HepG2 (cell line): ENCODE data around the gene BCAP29. TPM values are rescaled to one million over a fixed set of nuclear protein-coding genes. Genes with fewer than 3 reads are reported as not detected.

Experiments
- EED ChIP-seq: sonication (generic); formaldehyde crosslinking; IDR thresholded peaks from 2 replicates; pipeline ENCODE4 v1.5.0; 2020; ENCODE audit warnings: mild to moderate bottlenecking, missing genetic modification reagents
- FOXC1 ChIP-seq: sonication (generic); formaldehyde crosslinking; IDR thresholded peaks from 2 replicates; pipeline ENCODE4 v1.8.0; 2022; ENCODE audit warnings: mild to moderate bottlenecking, missing genetic modification reagents, borderline replicate concordance
- HOXA9 ChIP-seq: sonication (generic); formaldehyde crosslinking; IDR thresholded peaks from 2 replicates; pipeline ENCODE4 v1.8.1; 2022; ENCODE audit warnings: missing genetic modification reagents, mild to moderate bottlenecking, moderate library complexity, borderline replicate concordance
- MAZ ChIP-seq, 2 experiments: sonication (generic) in 1 of 2; formaldehyde crosslinking in 1 of 2; IDR thresholded peaks; 2 replicates each; pipeline versions ENCODE4 v1.5.0 to v1.6.1; 2012 to 2020; ENCODE audit warnings: low read depth in 2 of 2, mild to moderate bottlenecking in 2 of 2, borderline replicate concordance in 1 of 2, improper control_type of control experiment in 1 of 2, low read length in 1 of 2, missing genetic modification reagents in 1 of 2, moderate library complexity in 1 of 2
- PLRG1 ChIP-seq: fragments of 450-650 bp; conservative IDR thresholded peaks from 2 replicates; pipeline ENCODE4 v1.6.1; 2016
- PPARG ChIP-seq: conservative IDR thresholded peaks from 2 replicates; pipeline ENCODE4 v1.6.1; 2016; ENCODE audit warnings: missing biosample characterization, missing genetic modification reagents
- TRIM24 ChIP-seq: sonication (generic); formaldehyde crosslinking; IDR thresholded peaks from 2 replicates; pipeline ENCODE4 v1.8.0; 2022; ENCODE audit warnings: mild to moderate bottlenecking, missing genetic modification reagents
- ZBTB46 ChIP-seq: sonication (generic); formaldehyde crosslinking; IDR thresholded peaks from 2 replicates; pipeline ENCODE4 v1.4.0; 2020; ENCODE audit warnings: mild to moderate bottlenecking, missing genetic modification reagents, borderline replicate concordance
- ZNF276 ChIP-seq: sonication (generic); formaldehyde crosslinking; IDR thresholded peaks from 2 replicates; pipeline ENCODE4 v1.4.0; 2020; ENCODE audit warnings: mild to moderate bottlenecking, low read depth, missing genetic modification reagents
- ZNF296 ChIP-seq: sonication (generic); formaldehyde crosslinking; conservative IDR thresholded peaks from 2 replicates; pipeline ENCODE4 v1.5.0; 2020; ENCODE audit warnings: mild to moderate bottlenecking, missing genetic modification reagents
- ZNF432 ChIP-seq: sonication (generic); formaldehyde crosslinking; IDR thresholded peaks from 2 replicates; pipeline ENCODE4 v1.5.0; 2020; ENCODE audit warnings: missing genetic modification reagents, mild to moderate bottlenecking, borderline replicate concordance
- ZNF713 ChIP-seq: sonication (generic); formaldehyde crosslinking; IDR thresholded peaks from 2 replicates; pipeline ENCODE4 v1.4.0; 2020; ENCODE audit warnings: mild to moderate bottlenecking, missing genetic modification reagents
- ZUFSP ChIP-seq: sonication (generic); formaldehyde crosslinking; IDR thresholded peaks from 2 replicates; pipeline ENCODE4 v1.9.0; 2021; ENCODE audit warnings: missing genetic modification reagents, mild to moderate bottlenecking, borderline replicate concordance
- polyA plus RNA-seq, 8 experiments: library from polyadenylated mRNA; depleted of rRNA in 3 of 8; stranded (reverse) in 7 of 8; unstranded in 1 of 8; fragments of >200 nt; fragmentation: Illumina TruSeq in 4 of 8; extraction: Trizol in 4 of 8; gene quantifications; 2 replicates each; pipeline versions ENCODE4 v1.2.1 to v1.2.3, GENCODE V29; 2011 to 2016; ENCODE audit warnings: low read depth in 4 of 8, missing spikeins in 1 of 8, mixed read lengths in 1 of 8; ENCODE audit not compliant: insufficient read depth in 1 of 8
- total RNA-seq, 5 experiments: library from RNA; depleted of rRNA; stranded (reverse); fragments of >200 nt; fragmentation: Illumina TruSeq; extraction: Trizol; gene quantifications; 2 replicates each; pipeline ENCODE4 v1.2.3, GENCODE V29; 2016; ENCODE audit warnings: low read depth in 1 of 5
- TF ChIP-seq, protein P1 (sequence below): sonication (generic); formaldehyde crosslinking; IDR thresholded peaks from 2 replicates; pipeline ENCODE4 v1.4.0; 2020; ENCODE audit warnings: missing genetic modification reagents, borderline replicate concordance
- TF ChIP-seq, protein P2 (sequence below): sonication (generic); formaldehyde crosslinking; IDR thresholded peaks from 2 replicates; pipeline ENCODE4 v1.8.1; 2023; ENCODE audit warnings: mild to moderate bottlenecking, missing genetic modification reagents

Gene BCAP29
- total and polyA plus RNA-seq, 2 of the 13 experiments (the other 11 are each of a cell fraction or from before 2014, with no cell fraction given): 15.3 to 35.6 TPM

DNA sequence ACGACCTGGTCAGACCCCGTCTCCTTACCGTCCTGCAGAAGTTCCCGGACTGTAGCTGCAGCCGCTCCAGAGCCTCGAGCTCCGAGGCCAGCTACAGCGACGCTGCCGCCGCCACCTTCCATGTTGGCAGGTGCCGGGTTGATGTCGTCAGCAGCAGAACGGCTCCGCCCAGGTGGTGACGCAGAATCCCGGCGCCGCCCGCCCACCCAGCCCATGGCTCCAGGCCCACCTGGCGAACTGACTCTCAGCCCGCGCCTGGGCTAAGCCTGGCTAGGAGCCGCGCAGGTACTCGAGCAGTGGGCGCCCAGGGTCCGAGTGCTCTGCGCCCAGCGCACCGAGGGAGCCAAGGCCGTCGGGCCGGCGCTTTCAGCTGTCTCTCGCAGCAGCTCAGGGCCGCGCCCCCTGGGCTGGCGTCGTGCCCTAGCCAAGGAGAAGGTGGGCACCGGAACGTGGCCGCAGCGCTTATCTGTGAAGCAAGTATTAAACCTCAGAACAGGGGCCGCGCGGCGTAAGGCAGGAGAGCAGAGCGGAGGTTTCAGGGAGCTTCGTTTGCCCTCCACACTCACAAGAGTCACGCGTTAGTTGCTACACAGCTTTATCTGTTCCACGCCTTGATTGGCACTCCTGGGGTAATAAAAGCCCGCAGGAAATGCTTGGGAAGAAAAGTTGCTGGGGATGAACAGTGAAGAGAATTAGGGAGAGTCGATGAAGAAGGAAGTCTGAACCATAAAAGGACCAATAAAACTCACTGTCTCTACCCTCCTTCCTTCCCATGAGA is 16.1 kb upstream of the BCAP29 start, which contains the start of the genes COG5 and DUS4L (continued):
- TF ChIP-seq, protein P1, sequence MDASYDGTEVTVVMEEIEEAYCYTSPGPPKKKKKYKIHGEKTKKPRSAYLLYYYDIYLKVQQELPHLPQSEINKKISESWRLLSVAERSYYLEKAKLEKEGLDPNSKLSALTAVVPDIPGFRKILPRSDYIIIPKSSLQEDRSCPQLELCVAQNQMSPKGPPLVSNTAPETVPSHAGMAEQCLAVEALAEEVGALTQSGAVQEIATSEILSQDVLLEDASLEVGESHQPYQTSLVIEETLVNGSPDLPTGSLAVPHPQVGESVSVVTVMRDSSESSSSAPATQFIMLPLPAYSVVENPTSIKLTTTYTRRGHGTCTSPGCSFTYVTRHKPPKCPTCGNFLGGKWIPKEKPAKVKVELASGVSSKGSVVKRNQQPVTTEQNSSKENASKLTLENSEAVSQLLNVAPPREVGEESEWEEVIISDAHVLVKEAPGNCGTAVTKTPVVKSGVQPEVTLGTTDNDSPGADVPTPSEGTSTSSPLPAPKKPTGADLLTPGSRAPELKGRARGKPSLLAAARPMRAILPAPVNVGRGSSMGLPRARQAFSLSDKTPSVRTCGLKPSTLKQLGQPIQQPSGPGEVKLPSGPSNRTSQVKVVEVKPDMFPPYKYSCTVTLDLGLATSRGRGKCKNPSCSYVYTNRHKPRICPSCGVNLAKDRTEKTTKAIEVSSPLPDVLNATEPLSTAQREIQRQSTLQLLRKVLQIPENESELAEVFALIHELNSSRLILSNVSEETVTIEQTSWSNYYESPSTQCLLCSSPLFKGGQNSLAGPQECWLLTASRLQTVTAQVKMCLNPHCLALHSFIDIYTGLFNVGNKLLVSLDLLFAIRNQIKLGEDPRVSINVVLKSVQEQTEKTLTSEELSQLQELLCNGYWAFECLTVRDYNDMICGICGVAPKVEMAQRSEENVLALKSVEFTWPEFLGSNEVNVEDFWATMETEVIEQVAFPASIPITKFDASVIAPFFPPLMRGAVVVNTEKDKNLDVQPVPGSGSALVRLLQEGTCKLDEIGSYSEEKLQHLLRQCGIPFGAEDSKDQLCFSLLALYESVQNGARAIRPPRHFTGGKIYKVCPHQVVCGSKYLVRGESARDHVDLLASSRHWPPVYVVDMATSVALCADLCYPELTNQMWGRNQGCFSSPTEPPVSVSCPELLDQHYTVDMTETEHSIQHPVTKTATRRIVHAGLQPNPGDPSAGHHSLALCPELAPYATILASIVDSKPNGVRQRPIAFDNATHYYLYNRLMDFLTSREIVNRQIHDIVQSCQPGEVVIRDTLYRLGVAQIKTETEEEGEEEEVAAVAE (CRISPR knock-in tag): peak; percentile 53; the same call in 1 of the 2 replicates
- TF ChIP-seq ZBTB46 (CRISPR knock-in tag): no peak
- TF ChIP-seq HOXA9: peak; percentile 44; the same call in 1 of the 2 replicates
- no peak for TF ChIP-seq MAZ (IDR thresholded peaks at IDR 0.05; ENCODE audit: borderline replicate concordance, low read depth, low read length)
- TF ChIP-seq MAZ (CRISPR knock-in tag; IDR thresholded peaks at IDR 0.05; ENCODE audit: low read depth): peak; percentile 32; the same call in 1 of the 2 replicates
- no peak for TF ChIP-seq ZNF296
- TF ChIP-seq ZUFSP (CRISPR knock-in tag): no peak
- peak; percentile 88 for TF ChIP-seq FOXC1 (CRISPR knock-in tag)
- TF ChIP-seq ZNF276 (CRISPR knock-in tag): 0 out of 2 replicates have a peak, but pooled peaks have one; percentile 63
- no peak for TF ChIP-seq TRIM24
- no peak; the same call in 1 of the 2 replicates for TF ChIP-seq ZNF713 (CRISPR knock-in tag)
- no peak; the same call in none of the 2 replicates for TF ChIP-seq EED (CRISPR knock-in tag)
- TF ChIP-seq, protein P2, sequence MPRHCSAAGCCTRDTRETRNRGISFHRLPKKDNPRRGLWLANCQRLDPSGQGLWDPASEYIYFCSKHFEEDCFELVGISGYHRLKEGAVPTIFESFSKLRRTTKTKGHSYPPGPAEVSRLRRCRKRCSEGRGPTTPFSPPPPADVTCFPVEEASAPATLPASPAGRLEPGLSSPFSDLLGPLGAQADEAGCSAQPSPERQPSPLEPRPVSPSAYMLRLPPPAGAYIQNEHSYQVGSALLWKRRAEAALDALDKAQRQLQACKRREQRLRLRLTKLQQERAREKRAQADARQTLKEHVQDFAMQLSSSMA (CRISPR knock-in tag): peak; percentile 93
- no peak for TF ChIP-seq PLRG1
- no peak for TF ChIP-seq ZNF432 (CRISPR knock-in tag)
- peak; percentile 40; the same call in 1 of the 2 replicates for TF ChIP-seq PPARG
